Aorta (tissue), 5 donors: ENCODE results near the gene ANKRD13B. TPM values are rescaled to one million over a fixed set of nuclear protein-coding genes. Genes with fewer than 3 reads are reported as not detected.
A peak's percentile ranks its signal among the peaks of the same experiment; 100 is the strongest.

Experiments
- ATAC-seq: fragments of 200-7000 bp; cut with Tn5 transposase; one replicate; pipeline ENCODE4 v1.9.1; 2022; ENCODE audit warnings: moderate library complexity; ENCODE audit not compliant: low FRiP score
- DNase-seq, 2 donors: peaks; one replicate each; pipeline ENCODE4 v3.0.0-alpha.2; 2020
- H3K27ac ChIP-seq, 2 donors: one replicate each; pipeline ENCODE4 v1.5.1; 2013; ENCODE audit warnings: low read length in 2 of 2, mild to moderate bottlenecking in 2 of 2, moderate library complexity in 2 of 2, control low read depth in 1 of 2, inconsistent platforms in 1 of 2, low read depth in 1 of 2
- H3K27me3 ChIP-seq, 2 donors: one replicate each; pipeline ENCODE4 v1.6.1; 2013; ENCODE audit warnings: control low read depth in 1 of 2, low read length in 1 of 2, mild to moderate bottlenecking in 1 of 2, moderate library complexity in 1 of 2; ENCODE audit not compliant: insufficient read depth in 2 of 2, control insufficient read depth in 1 of 2
- H3K36me3 ChIP-seq, 2 donors: one replicate each; pipeline ENCODE4 v1.6.1; 2013; ENCODE audit warnings: control low read depth in 1 of 2, low read length in 1 of 2, mild to moderate bottlenecking in 1 of 2; ENCODE audit not compliant: insufficient read depth in 2 of 2, control insufficient read depth in 1 of 2
- H3K4me1 ChIP-seq, 2 donors: one replicate each; pipeline ENCODE4 v1.6.1; 2013; ENCODE audit warnings: low read length in 2 of 2, control low read depth in 1 of 2, mild to moderate bottlenecking in 1 of 2, moderate library complexity in 1 of 2; ENCODE audit not compliant: insufficient read depth in 2 of 2, control insufficient read depth in 1 of 2
- H3K4me3 ChIP-seq, 2 donors: one replicate each; pipeline ENCODE4 v1.5.1; 2013; ENCODE audit warnings: low read length in 2 of 2, control low read depth in 1 of 2, mild to moderate bottlenecking in 1 of 2
- H3K9me3 ChIP-seq: one replicate; pipeline ENCODE4 v1.6.1; 2013; ENCODE audit warnings: mild to moderate bottlenecking, low read length; ENCODE audit not compliant: control insufficient read depth
- WGBS, 2 donors: extraction: QIAGEN DNeasy Blood & Tissue Kit; methylation state at CpG; one replicate each; pipeline ENCODE4 v1.1.7; 2013; 5-methylcytosine and 5-hydroxymethylcytosine counted together
- intact Hi-C, 2 donors: fragments of 100-400 bp; cut with DNase I; formaldehyde crosslinking; loops; one replicate each; pipeline versions ENCODE4 v1.14.2 to v1.15.0; 2022
- polyA plus RNA-seq, 2 donors: library from polyadenylated mRNA; stranded (reverse); fragments of 200-250 nt; gene quantifications; one replicate each; pipeline ENCODE4 v1.2.3, GENCODE V29; 2013
- total RNA-seq, 2 donors: library from RNA; stranded (reverse); fragmentation: NEBNext Ultra II Directional; extraction: Animal tissue kit (Norgen Biotek cat#: 25700); gene quantifications; one replicate each; pipeline ENCODE4 v1.2.1, GENCODE V29; 2021
- donor health status: healthy with polysubstance abuse.
- donor health status: Bipolar disorder and iron deficiency.
- donor health status: DM: no; HTN: no; CAD: no.
- donor health status: DM: no; HTN: no; CAD: no.
- donor health status: DM: yes; HTN: yes; CAD: no.

The ANKRD13B gene
- total and polyA plus RNA-seq, 4 donors, result 0.88 to 19.7 (median 7.9) TPM

DNA sequence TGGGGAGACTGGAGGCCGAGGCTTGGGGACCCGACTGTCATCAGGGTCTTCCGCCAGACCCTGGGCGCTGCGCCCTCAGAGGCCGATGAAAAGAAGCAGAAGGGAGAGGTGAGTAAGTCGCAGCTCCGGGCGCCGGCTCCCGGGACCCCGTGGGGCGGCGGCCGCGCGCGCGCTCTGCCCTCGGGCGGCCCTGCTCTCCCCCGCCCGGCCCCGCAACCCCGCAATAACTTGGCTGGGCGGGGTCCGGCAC lies 25.7 kb upstream of the ANKRD13B start:
- intact Hi-C loops, result no loop called here
- H3K36me3 ChIP-seq, result no peaks in the 10 kb centered on the region
- no peaks in the 10 kb centered on the region for H3K27me3 ChIP-seq
- DNase-seq (no peak), ATAC-seq (peak; percentile 2)
- peak overlapping the region; percentile 50 to 54 for H3K4me3 ChIP-seq
- no peaks in the 10 kb centered on the region for H3K4me1 ChIP-seq
- 1% methylated on average over 16 to 27 of the region's 27 CpGs for WGBS, 2 donors
- H3K27ac ChIP-seq, result peak overlapping the region in 1 of 2 donors; percentile 43
- no peaks in the 10 kb centered on the region for H3K9me3 ChIP-seq

DNA sequence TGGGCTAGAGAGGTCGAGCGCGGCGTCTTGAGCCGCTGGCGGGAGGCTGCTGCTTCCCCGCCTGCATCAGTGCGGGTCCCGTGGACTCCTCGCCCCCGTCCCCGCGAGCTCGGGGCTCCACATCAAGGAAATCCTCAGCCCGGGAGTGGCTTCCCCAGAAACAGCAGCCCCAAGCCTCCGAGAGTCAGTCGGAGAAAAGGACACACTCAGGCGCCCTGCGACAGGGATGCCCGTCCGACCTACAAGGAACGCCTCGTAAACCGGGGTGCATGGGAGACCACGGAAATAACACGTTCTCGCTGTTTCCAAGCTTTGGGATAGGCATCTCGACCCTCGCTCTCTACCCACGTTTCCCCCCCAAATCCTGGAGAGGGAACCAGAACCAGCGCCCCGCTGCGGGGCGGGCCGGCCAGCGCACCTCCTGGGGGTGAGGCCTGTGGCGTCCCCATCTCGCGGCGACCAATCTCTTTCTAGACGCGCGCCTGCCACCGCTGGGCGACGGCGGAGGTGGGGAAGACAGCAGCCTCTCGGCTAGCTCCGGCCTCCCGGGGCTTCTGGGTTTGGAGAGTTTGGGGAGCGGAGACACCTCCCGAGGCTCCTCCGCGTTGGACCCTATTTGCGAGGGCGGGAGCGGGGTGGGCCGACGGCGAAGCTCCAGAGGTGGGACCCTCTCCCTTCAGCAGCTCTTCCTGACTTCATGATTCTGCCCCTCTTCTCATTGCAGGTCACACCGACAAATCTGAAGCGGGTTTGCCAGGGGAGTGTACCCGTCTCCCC lies 25.2 kb upstream of the ANKRD13B start:
- H3K27me3 ChIP-seq, result no peaks in the 10 kb centered on the region
- WGBS, 2 donors, result 0% methylated on average over 60 to 63 of the region's 63 CpGs
- peak overlapping the region; percentile 50 to 54 for H3K4me3 ChIP-seq
- no peaks in the 10 kb centered on the region for H3K9me3 ChIP-seq
- ATAC-seq, result peak; percentile 71
- H3K36me3 ChIP-seq, result no peaks in the 10 kb centered on the region
- no peaks in the 10 kb centered on the region for H3K4me1 ChIP-seq
- DNase-seq, result peak; percentile 81 to 87
- intact Hi-C loops, result no loop called here
- H3K27ac ChIP-seq, result peak overlapping the region; percentile 1 to 43

DNA sequence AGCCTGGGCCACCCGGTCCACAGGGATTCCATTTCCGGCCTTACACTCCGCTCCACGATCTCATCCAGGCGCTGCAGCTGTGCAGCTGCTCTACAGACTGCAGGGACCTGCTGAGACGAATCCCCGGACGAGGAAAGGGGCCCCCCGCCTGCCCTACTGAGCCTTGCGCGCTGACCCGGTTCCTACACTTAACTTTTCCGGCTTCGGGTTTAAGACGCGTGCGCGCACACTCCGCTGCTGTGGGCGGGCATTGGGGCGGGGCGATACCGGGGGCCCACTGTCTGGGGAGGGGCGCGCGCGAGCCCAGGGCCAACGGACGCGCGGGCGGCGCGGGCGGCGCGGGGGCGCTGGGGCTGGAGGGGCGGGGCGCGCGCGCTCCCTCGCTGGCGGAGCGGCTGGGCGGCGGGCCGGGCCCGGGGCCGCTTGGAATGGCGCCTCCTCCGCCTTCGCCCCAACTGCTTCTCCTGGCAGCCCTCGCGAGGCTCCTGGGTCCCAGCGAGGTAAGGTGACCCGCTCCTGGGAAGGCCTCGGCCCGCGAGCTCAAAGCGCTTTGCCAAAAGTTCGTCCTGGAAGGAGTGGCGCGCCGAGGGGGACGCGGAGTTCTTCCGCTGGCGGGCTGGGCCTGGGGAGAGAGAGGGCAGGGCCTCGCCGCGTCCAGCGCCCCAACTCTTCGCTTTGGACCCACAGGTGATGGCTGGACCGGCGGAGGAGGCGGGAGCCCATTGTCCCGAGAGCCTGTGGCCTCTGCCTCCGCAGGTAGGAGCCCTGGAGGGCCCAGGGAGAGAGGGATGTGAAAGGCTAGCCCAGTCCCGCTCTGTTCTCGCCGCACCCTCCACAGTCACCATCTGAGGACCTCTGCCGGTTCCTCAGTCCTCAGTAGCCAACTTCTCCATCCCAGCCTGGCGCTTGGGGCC lies 24.3 kb upstream of the ANKRD13B start, which contains the start of gene TP53I13:
TP53I13 (plus strand) TSS at position 371 of the 914 bp plus-strand sequence; CDS start at position 429, 58 bp downstream.
- H3K9me3 ChIP-seq, result no peaks in the 10 kb centered on the region
- intact Hi-C loops, result no loop called here
- no peaks in the 10 kb centered on the region for H3K27me3 ChIP-seq
- H3K4me3 ChIP-seq, result peak within 1 kb of the TSS; percentile 50 to 54
- DNase-seq (peak; percentile 94 to 97), ATAC-seq (peak; percentile 78)
- peak within 1 kb of the TSS; percentile 1 to 43 for H3K27ac ChIP-seq
- no peaks in the 10 kb centered on the region for H3K36me3 ChIP-seq
- WGBS, 2 donors, result 0 to 1% methylated on average over 53 to 85 of the region's 85 CpGs
- no peaks in the 10 kb centered on the region for H3K4me1 ChIP-seq

DNA sequence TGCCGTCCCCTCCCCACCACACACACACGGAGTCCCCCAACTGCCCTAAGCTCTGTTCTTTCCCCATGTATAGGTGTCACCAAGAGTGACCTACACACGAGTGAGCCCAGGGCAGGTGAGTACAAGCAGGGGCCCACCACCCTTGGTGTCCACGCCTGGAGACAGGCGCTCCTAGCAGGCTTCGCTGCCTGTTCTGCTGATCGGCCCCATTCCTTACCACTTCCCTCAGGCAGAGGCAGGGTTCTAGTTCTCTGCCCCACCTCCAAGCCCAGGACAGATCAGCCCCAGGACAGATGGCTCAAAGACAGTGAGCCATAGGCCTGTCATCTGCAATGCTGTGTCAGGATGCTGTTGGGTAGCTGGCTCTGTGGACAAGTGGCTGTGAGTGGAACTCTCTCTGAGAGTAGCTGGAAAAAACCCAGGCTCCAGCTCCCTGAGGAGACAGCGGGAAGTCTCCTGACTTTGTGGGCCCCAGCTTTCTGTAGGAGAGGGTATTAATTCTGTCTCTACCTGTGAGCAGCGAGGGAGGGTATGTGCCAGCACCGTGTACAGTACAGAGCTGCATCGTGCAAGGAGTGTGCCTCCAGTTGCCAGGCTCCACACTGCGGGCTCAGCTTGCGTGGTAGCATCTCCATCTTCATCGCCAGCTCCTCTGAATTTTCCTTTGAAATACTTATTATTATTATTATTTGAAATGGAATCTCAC lies 23.5 kb upstream of the ANKRD13B start:
- WGBS, 2 donors, result 48 to 49% methylated on average over 14 of the region's 14 CpGs
- Histone ChIP-seq H3K4me1 (no peaks in the 10 kb centered on the region), H3K9me3 (no peaks in the 10 kb centered on the region), H3K27me3 (no peaks in the 10 kb centered on the region), H3K36me3 (no peaks in the 10 kb centered on the region), H3K27ac (peak overlapping the region in 1 of 2 donors; percentile 38), H3K4me3 (peak overlapping the region in 1 of 2 donors; percentile 54)
- DNase-seq, result peak; percentile 37 to 60
- intact Hi-C loops, result no loop called here
- no peak for ATAC-seq

DNA sequence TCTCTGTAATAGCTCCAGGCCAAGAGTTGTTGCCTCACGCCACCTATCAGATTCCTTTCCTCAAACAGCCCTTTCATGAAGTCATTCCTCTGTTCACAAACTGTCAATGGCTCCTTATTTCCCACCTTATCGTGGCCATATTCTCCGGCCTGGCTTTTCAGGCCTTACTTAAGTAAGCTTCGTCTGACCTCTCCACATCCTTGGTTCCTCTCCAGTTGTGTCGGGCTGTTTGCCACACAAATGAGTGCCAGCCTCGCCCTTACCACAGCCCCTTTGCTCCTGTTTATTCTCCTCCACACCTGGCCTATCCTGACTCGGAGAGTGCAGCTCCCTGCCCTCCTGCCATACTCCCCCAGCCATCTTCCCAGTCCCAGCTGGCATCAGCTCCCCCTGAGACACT lies 22.4 kb upstream of the ANKRD13B start:
- no peak overlapping the region for H3K27ac ChIP-seq
- no peak overlapping the region for H3K4me3 ChIP-seq
- 72 to 74% methylated on average over 7 of the region's 7 CpGs for WGBS, 2 donors
- H3K36me3 ChIP-seq, result no peaks in the 10 kb centered on the region
- no peaks in the 10 kb centered on the region for H3K4me1 ChIP-seq
- no peaks in the 10 kb centered on the region for H3K27me3 ChIP-seq
- no peaks in the 10 kb centered on the region for H3K9me3 ChIP-seq
- intact Hi-C loops, result no loop called here
- ATAC-seq (no peak), DNase-seq (peak; percentile 34 to 57)

DNA sequence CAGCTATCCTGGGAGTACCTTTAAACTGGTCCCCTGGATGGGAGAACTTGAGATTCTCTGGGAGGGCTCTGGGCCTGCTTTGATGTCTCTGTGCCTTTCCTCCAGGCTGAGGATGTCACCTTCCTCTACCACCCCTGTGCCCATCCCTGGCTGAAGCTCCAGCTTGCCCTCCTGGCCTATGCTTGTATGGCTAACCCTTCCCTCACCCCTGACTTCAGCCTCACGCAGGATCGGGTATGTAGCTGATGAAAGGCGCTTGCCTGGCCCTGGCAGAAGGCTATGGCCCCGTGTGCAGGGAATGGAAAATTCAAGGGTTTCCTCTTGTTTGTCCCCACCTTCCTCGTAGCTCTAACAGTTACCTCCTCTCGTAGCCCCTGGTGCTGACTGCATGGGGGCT lies 21.4 kb upstream of the ANKRD13B start:
- H3K36me3 ChIP-seq, result no peaks in the 10 kb centered on the region
- no peak overlapping the region for H3K27ac ChIP-seq
- no peak overlapping the region for H3K4me3 ChIP-seq
- H3K27me3 ChIP-seq, result no peaks in the 10 kb centered on the region
- WGBS, 2 donors, result 83 to 86% methylated on average over 6 of the region's 6 CpGs
- peak in 1 of 2 donors; percentile 49 for DNase-seq
- ATAC-seq, result no peak
- H3K4me1 ChIP-seq, result no peaks in the 10 kb centered on the region
- no peaks in the 10 kb centered on the region for H3K9me3 ChIP-seq
- intact Hi-C loops, result no loop called here

DNA sequence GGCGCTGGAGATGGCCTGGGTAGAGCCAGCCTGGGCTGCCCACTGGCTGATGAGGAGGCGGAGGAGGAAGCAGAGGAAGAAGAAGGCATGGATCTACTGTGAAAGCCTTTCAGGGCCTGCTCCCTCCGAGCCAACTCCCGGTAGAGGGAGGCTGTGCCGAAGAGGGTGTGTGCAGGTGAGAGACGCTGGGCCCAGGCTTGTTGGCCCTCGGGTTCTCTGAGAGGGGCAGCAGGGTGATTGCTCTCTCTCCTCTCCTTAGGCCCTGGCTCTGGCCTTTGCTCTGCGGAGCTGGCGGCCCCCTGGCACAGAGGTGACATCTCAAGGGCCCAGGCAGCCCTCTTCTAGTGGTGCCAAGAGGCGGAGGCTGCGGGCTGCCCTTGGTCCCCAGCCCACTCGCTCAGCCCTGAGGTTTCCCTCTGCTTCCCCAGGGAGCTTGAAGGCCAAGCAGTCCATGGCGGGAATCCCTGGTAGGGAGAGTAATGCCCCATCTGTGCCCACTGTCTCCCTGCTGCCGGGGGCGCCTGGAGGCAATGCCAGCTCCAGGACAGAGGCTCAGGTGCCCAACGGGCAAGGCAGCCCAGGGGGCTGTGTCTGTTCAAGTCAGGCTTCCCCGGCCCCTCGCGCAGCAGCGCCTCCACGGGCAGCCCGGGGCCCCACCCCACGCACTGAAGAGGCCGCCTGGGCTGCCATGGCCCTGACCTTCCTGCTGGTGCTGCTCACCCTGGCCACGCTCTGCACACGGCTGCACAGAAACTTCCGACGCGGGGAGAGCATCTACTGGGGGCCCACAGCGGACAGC lies 20.9 kb upstream of the ANKRD13B start:
- H3K4me3 ChIP-seq, result peak overlapping the region in 1 of 2 donors; percentile 4
- no peaks in the 10 kb centered on the region for H3K4me1 ChIP-seq
- no peaks in the 10 kb centered on the region for H3K9me3 ChIP-seq
- no peaks in the 10 kb centered on the region for H3K36me3 ChIP-seq
- H3K27ac ChIP-seq, result no peak overlapping the region
- WGBS, 2 donors, result 23 to 26% methylated on average over 29 to 30 of the region's 30 CpGs
- DNase-seq (peak; percentile 56 to 77), ATAC-seq (no peak)
- intact Hi-C loops, result no loop called here
- no peaks in the 10 kb centered on the region for H3K27me3 ChIP-seq
